GM21528 (cell line): ENCODE results near the gene KRTAP9-7.
"Not testable (repeated sequence)": the region's sequence is repeated elsewhere in the genome, so short reads cannot be mapped to it uniquely, and the experiment has no call there.

ENCODE experiments used
- ATAC-seq: cut with Tn5 transposase; IDR thresholded peaks from one replicate; pipeline ENCODE4 v1.9.1; 2021; ENCODE audit warnings: mild to moderate bottlenecking, moderate library complexity; ENCODE audit not compliant: unreplicated experiment, low FRiP score

The KRTAP9-7 gene, protein sequence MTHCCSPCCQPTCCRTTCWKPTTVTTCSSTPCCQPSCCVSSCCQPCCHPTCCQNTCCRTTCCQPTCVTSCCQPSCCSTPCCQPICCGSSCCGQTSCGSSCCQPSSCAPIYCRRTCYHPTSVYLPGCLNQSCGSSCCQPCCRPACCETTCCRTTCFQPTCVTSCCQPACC

DNA sequence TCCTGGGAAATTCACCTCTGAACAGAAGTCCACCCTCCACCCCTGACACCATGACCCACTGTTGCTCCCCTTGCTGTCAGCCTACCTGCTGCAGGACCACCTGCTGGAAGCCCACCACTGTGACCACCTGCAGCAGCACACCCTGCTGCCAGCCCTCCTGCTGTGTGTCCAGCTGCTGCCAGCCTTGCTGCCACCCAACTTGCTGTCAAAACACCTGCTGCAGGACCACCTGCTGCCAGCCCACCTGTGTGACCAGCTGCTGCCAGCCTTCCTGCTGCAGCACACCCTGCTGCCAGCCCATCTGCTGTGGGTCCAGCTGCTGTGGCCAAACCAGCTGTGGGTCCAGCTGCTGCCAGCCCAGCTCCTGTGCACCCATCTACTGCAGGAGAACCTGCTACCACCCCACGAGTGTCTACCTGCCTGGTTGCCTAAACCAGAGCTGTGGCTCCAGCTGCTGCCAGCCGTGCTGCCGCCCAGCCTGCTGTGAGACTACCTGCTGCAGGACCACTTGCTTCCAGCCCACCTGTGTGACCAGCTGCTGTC is at the start of gene KRTAP9-7:
Gene KRTAP9-7 (plus strand): TSS at position 51 of the 543 bp plus-strand sequence. CDS start 0 bp downstream, at position 51.
- not testable (repeated sequence) for ATAC-seq

DNA sequence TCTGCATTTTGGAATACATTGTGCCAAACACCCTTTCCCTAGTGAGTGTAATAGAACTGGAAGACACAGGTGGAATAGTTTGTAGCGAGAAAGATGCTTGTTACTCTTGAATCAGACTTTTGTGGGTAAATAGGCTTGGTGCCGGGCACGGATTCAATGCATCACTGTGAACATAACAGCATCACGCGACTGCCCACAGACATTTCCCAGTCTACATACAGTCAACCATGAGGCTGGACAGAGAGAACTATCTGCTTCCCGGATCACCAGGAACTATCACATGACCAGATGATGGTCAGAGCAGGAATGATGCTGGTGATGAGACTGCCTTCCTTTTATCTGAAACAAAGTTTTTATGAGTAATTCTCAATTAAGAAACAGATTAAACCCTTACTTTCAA is 49.4 kb upstream of the KRTAP9-7 start:
- ATAC-seq = no peak

DNA sequence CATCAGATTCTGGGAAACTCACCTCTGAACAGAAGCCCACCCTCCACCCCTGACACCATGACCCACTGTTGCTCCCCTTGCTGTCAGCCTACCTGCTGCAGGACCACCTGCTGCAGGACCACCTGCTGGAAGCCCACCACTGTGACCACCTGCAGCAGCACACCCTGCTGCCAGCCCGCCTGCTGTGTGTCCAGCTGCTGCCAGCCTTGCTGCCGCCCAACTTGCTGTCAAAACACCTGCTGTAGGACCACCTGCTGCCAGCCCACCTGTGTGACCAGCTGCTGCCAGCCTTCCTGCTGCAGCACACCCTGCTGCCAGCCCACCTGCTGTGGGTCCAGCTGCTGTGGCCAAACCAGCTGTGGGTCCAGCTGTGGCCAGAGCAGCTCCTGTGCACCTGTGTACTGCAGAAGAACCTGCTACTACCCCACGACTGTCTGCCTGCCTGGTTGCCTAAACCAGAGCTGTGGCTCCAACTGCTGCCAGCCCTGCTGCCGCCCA is 48.9 kb upstream of the KRTAP9-7 start, which contains the start of gene KRTAP9-2:
Gene KRTAP9-2 (plus strand): TSS at position 51 of the 498 bp plus-strand sequence. CDS start 7 bp downstream, at position 58.
- ATAC-seq = not testable (repeated sequence)

DNA sequence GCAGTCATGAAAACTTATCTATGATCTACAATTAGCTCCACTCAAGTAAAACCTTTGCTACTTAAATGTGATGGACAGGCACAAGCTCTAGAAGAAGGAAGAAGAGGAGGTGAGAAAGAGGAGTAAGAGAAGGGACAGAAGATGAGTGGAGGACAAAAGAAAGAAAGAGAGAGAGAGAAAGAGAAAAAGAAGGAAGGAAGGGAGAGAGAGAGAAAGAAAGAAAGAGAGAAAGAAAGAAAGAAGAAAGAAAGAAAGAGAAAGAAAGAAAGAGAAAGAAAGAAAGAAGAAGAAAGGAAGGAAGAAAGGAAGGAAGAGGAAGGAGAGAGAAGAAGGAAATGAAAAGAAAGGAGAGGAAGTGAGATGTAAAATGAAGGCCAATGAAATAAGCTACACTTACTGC is 45.4 kb upstream of the KRTAP9-7 start:
- no peak for ATAC-seq

DNA sequence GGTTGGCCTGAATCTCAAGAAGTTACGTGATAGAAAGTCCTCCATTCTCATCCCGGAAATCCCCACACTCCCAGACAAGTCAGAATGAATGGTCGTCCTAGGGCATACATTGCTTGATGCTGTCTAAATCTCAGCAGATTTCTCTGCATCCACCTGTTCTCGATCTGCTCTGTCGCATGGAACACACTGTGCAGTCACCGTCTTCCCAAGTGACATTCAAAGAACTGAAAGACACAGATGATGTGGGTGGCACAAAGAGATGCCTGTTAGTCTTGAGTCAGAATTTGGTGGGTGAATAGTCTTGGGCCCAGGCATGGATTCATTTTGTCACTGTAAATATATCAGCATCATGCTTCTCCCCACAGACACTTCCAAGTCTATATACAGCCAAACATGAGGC is 43.8 kb upstream of the KRTAP9-7 start:
- no peak for ATAC-seq

DNA sequence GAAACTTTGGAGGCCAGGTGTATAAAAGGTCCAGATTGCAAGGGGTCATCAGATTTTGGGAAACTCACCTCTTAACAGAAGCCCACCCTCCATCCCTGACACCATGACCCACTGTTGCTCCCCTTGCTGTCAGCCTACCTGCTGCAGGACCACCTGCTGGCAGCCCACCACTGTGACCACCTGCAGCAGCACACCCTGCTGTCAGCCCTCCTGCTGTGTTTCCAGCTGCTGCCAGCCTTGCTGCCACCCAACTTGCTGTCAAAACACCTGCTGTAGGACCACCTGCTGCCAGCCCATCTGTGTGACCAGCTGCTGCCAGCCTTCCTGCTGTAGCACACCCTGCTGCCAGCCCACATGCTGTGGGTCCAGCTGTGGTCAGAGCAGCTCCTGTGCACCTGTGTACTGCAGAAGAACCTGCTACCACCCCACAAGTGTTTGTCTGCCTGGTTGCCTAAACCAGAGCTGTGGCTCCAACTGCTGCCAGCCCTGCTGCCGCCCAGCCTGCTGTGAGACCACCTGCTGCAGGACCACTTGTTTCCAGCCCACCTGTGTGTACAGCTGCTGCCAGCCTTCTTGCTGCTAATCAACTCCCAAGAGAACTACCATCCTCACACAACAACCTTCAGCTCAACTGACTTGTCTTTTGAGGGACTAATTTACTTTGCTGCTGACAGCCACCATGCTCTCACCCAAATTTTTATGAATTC is 42.9 kb upstream of the KRTAP9-7 start, which contains the start of gene KRTAP9-3:
Gene KRTAP9-3 (plus strand): TSS at position 51 of the 707 bp plus-strand sequence. CDS start 53 bp downstream, at position 104.
- not testable (repeated sequence) for ATAC-seq

DNA sequence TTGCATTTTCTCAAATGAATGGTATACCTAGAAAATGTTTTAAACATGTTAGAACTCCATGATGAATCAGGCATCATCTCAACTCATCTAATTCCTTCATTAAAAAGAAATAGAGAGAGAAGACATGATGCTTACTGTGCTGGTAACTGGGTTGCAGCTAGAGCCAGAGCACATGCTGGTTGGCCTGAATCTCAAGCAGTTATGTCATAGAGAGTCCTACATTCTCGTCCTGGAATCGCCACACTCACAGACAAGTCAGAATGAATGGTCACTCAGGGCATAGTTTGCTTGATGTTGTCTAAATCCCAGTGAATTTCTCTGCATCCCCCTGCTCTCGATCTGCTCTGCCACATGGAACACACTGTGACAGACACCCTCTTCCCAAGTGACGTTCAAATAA is 38.4 kb upstream of the KRTAP9-7 start:
- ATAC-seq = not testable (repeated sequence)

DNA sequence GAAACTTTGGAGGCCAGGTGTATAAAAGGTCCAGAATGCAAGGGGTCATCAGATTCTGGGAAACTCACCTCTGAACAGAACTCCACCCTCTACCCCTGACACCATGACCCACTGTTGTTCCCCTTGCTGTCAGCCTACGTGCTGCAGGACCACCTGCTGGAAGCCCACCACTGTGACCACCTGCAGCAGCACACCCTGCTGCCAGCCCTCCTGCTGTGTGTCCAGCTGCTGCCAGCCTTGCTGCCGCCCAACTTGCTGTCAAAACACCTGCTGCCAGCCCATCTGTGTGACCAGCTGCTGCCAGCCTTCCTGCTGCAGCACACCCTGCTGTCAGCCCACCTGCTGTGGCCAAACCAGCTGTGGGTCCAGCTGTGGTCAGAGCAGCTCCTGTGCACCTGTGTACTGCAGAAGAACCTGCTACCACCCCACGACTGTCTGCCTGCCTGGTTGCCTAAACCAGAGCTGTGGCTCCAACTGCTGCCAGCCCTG is 37.5 kb upstream of the KRTAP9-7 start, which contains the start of gene KRTAP9-8:
Gene KRTAP9-8 (plus strand): TSS at position 51 of the 489 bp plus-strand sequence. CDS start 53 bp downstream, at position 104.
- ATAC-seq = not testable (repeated sequence)

DNA sequence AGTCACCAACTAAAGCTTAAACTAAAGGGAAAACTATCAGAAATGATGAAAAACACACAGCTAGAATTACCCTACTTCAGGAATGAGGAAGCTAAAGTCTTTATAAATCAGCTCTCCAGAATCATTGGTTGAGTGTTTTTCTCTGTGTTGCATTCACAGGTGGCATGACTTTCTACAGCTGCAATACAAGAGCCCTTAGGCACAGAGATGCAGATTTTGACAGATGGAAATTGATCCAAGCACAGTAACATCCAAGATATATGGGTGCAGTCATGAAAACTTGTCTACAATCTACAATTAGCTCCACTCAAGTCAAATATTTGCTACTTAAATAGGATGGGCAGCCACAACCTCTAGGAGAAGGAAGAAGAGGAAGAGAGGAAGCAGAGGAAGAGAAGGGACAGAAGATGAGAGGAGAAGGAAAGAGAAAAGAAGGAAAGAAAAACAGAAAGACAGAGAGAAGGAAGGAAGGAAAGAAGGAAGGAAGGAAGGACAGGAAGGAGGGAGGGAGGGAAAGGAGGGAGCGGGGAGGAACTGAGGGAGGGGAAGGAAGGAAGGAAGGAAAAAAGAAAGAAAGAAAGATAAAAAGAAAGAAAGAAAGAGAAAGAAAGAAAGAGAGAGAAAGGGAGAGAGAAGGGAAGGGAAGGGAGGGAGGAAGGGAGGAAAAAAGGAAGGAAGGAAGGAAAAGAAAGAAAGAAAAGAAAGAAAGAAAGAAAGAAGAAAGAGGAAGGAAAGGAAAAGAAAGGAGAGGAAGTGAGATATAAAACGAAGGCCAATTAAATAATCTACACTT is 28.3 kb upstream of the KRTAP9-7 start:
- not testable (repeated sequence) for ATAC-seq

DNA sequence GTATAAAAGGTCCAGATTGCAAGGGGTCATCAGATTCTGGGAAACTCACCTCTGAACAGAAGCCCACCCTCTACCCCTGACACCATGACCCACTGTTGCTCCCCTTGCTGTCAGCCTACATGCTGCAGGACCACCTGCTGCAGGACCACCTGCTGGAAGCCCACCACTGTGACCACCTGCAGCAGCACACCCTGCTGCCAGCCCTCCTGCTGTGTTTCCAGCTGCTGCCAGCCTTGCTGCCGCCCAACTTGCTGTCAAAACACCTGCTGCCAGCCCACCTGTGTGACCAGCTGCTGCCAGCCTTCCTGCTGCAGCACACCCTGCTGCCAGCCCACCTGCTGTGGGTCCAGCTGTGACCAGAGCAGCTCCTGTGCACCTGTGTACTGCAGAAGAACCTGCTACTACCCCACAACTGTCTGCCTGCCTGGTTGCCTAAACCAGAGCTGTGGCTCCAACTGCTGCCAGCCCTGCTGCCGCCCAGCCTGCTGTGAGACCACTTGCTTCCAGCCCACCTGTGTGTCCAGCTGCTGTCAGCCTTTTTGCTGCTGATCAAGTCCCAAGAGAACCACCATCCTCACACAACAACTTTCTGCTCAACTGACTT is 25.8 kb upstream of the KRTAP9-7 start, which contains the start of gene KRTAP9-4:
Gene KRTAP9-4 (plus strand): TSS at position 51 of the 604 bp plus-strand sequence. CDS start 34 bp downstream, at position 85.
- ATAC-seq = not testable (repeated sequence)

DNA sequence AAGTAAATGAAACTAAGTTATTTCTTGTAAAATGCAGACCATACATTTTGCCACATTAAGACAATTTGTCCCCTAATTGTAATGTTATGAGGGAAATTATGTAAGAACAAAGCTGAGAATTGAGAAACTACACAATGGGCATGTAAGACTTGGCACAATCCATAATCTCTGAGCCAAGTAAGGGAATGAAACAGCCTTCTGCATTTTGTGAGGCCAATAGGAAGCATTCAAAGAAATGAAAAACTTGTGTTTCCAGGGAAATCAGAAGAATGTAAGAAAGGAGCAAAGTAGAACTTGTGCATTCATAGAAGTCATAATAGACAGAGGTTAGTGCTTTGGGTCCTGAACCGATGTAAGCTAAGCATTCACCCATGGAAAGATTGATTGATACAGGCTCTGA is 24.2 kb upstream of the KRTAP9-7 start:
- no peak for ATAC-seq

DNA sequence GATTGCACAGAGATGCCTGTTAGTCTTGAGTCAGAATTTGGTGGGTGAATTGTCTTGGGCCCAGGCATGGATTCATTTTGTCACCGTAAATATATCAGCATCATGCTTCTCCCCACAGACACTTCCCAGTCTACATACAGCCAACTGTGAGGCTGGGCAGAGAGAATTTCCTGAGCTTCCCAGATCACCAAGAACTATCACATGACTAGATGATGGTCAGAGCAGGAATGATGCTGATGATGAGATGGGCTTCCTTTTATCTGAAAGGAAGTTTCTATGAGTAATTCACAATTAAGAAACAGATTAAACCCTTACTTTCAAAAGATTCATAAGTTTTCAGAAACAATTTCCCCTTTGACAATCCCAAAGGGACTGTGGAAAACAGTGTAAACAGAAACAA is 20.6 kb upstream of the KRTAP9-7 start:
- ATAC-seq = no peak

DNA sequence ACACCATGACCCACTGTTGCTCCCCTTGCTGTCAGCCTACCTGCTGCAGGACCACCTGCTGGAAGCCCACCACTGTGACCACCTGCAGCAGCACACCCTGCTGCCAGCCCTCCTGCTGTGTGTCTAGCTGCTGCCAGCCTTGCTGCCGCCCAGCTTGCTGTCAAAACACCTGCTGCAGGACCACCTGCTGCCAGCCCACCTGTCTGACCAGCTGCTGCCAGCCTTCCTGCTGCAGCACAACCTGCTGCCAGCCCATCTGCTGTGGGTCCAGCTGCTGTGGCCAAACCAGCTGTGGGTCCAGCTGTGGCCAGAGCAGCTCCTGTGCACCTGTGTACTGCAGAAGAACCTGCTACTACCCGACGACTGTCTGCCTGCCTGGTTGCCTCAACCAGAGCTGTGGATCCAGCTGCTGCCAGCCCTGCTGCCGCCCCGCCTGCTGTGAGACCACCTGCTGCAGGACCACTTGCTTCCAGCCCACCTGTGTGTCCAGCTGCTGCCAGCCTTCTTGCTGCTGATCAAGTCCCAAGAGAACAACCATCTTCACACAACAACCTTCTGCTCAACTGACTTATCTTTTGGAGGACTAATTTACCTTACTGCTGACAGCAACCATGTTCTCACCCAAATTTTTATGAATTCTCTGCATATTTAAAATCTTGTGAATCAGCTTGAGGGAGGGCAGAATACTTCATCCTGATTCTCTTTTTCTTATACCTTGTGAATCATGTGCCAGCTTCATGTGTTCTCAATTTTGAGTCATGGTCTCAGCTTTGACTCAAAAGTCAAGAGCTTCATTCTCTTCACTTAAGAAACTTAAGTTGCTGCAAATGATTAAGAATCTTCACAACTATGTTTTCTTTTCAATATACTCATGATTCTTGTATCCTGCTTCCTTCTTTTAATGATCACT is 19.9 kb upstream of the KRTAP9-7 start, which contains the start of gene KRTAP9-9:
Gene KRTAP9-9 (plus strand): TSS at position 4 of the 910 bp plus-strand sequence.
- ATAC-seq = not testable (repeated sequence)

DNA sequence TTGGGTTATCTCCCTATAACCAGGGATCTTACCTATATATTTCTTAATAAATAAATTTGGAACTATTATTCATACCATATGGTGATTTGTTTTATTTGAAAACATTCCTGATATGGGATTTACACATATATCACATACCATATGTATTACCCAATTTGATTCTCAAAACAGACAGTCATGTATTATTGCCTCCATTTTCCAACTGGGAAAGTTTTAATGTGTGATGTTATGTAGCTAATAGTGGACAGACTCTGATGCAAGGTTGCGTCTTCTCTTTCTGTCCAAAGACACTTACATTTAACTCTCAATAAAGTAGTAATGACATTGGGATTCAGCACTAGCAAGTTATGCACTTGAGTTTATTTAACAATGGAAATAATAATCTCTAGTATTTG is 19.2 kb upstream of the KRTAP9-7 start:
- no peak for ATAC-seq

DNA sequence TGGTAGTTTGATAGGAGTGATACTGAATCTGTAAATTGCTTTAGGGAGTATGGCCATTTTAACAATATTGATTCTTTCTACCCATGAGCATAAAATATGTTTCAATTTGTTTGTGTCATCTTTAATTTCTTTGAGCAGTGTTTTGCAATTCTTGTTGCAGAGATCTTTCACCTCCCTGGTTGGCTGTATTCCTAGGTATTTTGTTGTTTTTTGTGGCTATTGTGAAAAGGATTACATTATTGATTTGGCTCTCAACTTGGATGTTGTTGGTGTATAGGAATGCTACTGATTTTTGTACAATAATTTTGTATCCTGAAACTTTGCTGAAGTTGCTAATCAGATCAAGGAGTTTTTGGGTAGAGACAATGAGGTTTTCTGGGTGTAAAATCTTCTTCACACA is 17.1 kb upstream of the KRTAP9-7 start:
- ATAC-seq = no peak

DNA sequence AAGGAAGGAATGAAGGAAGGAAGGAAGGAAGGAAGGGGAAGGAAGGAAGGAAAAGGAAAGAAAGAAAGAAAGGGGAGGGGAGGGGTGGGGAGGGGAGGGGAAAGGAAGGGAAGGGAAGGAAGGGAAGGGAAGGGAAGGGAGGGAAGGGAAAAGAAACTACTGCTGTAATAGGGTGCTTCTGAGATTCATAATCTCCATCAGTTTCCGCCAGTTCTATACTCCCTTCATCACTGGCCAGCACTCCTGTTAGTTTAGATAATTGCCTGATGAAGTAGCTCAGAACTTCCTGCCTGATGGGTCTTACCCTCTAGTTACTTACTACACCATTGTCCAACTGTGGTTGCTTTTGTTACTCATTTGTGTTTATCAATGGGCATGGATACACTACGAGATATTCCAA is 12.3 kb upstream of the KRTAP9-7 start:
- ATAC-seq = no peak

DNA sequence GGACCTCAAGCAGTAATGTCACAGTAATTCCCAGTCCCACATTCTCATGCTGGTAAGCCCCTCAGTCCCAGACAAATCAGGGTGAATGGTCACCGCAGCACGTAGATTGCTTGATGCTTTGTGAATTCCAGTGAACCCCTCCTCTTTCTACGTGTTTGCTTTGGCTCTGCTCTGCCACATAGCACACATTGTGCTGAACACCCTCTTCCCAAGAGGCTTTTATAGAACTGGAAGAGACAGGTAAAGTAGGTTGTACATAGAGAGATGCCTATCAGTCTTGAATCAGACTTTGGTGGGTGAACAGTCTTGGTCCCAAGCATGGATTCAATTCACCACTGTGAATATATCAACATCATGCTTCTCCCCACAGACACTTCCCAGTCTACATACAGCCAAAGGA is 10.9 kb upstream of the KRTAP9-7 start:
- ATAC-seq = no peak

DNA sequence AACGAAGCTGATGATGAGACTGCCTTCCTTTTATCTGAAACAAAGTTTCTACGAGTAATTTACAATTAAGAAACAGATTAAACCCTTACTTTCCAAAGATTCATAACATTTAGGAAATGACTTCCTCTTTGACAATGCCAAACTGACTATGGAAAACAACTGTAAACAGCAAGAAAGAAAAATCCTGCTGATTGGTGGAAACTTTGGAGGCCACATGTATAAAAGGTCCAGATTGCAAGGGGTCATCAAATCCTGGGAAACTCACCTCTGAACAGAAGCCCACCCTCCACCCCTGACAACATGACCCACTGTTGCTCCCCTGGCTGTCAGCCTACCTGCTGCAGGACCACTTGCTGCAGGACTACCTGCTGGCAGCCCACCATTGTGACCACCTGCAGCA is 10.4 kb upstream of the KRTAP9-7 start, which contains the start of gene KRTAP9-6:
Gene KRTAP9-6 (plus strand): TSS at position 301 of the 400 bp plus-strand sequence. CDS start 0 bp downstream, at position 301.
- ATAC-seq = no peak
